Limb (tissue), 2 donors: ENCODE data around the gene SPATA7.
"Not testable (repeated sequence)": the region's sequence is repeated elsewhere in the genome, so short reads cannot be mapped to it uniquely, and the experiment has no call there.

Experiments used
- DNase-seq, 2 donors: peaks; one replicate each; pipeline ENCODE4 v3.0.0-alpha.2; 2016; ENCODE audit errors: extremely low spot score in 2 of 2

The SPATA7 gene

GRCh38 chr14:88385212-88386101 is at the start of gene SPATA7:
Gene SPATA7 (plus strand): TSS chr14:88385657. CDS start chr14:88385819, 162 bp downstream.
- peak; percentile 94 to 95 for DNase-seq

- no peak for DNase-seq
Measured at GRCh38 chr14:88340357-88340756, 45.1 kb upstream of the SPATA7 start.

GRCh38 chr14:88342980-88343379 is 42.5 kb upstream of the SPATA7 start:
- DNase-seq: no peak

- DNase-seq: no peak
Measured at GRCh38 chr14:88346048-88346639, 39.3 kb upstream of the SPATA7 start.

- no peak for DNase-seq
Measured at GRCh38 chr14:88348546-88348945, 36.9 kb upstream of the SPATA7 start.

GRCh38 chr14:88351966-88352691 is 33.3 kb upstream of the SPATA7 start:
- peak in 1 of 2 donors; percentile 8 for DNase-seq

- no peak for DNase-seq
Measured at GRCh38 chr14:88352698-88353097, 32.8 kb upstream of the SPATA7 start.

- DNase-seq: no peak
Measured at GRCh38 chr14:88354358-88354757, 31.1 kb upstream of the SPATA7 start.

- DNase-seq: no peak
Measured at GRCh38 chr14:88359500-88359899, 26.0 kb upstream of the SPATA7 start.

GRCh38 chr14:88363644-88364043 is 21.8 kb upstream of the SPATA7 start:
- DNase-seq: no peak

- no peak for DNase-seq
Measured at GRCh38 chr14:88364710-88365413, 20.6 kb upstream of the SPATA7 start.

GRCh38 chr14:88369496-88369895 is 16.0 kb upstream of the SPATA7 start:
- DNase-seq: no peak

GRCh38 chr14:88379706-88380343 is 5.6 kb upstream of the SPATA7 start:
- DNase-seq: no peak

- DNase-seq: peak in 1 of 2 donors; percentile 50
Measured at GRCh38 chr14:88380405-88380804, 5.1 kb upstream of the SPATA7 start.

- DNase-seq: not testable (repeated sequence)
Measured at GRCh38 chr14:88381634-88382033, 3.8 kb upstream of the SPATA7 start.

- DNase-seq: no peak
Measured at GRCh38 chr14:88384718-88385117, 739 bp upstream of the SPATA7 start.

GRCh38 chr14:88386256-88386794 is 868 bp downstream of the SPATA7 start:
- DNase-seq: no peak

- DNase-seq: no peak
Measured at GRCh38 chr14:88388741-88389282, 3.4 kb downstream of the SPATA7 start.

- DNase-seq: no peak
Measured at GRCh38 chr14:88392609-88393008, 7.2 kb downstream of the SPATA7 start.

GRCh38 chr14:88411039-88411438 is 25.6 kb downstream of the SPATA7 start:
- no peak for DNase-seq
